Ishikawa (cell line): ENCODE data around the gene CERK.

ENCODE experiments used
- CEBPB ChIP-seq: IDR thresholded peaks from 2 replicates; pipeline ENCODE4 v1.6.1; 2012
- CREB1 ChIP-seq: IDR thresholded peaks from 2 replicates; pipeline ENCODE4 v1.6.1; 2012; ENCODE audit warnings: low read depth
- EGR1 ChIP-seq: IDR thresholded peaks from 2 replicates; pipeline ENCODE4 v1.6.1; 2012
- EP300 ChIP-seq: IDR thresholded peaks from 2 replicates; pipeline ENCODE4 v1.6.1; 2012; ENCODE audit warnings: borderline replicate concordance
- FOXM1 ChIP-seq: IDR thresholded peaks from 2 replicates; pipeline ENCODE4 v1.6.1; 2012; ENCODE audit warnings: low read depth, borderline replicate concordance
- MAX ChIP-seq: IDR thresholded peaks from 2 replicates; pipeline ENCODE4 v1.6.1; 2012
- NFIC ChIP-seq: IDR thresholded peaks from 2 replicates; pipeline ENCODE4 v1.6.1; 2012
- RAD21 ChIP-seq: IDR thresholded peaks from 2 replicates; pipeline ENCODE4 v1.6.1; 2012; ENCODE audit warnings: low read depth
- REST ChIP-seq: IDR thresholded peaks from 2 replicates; pipeline ENCODE4 v1.6.1; 2012; ENCODE audit warnings: low read depth, mild to moderate bottlenecking
- TAF1 ChIP-seq: IDR thresholded peaks from 2 replicates; pipeline ENCODE4 v1.6.1; 2012; ENCODE audit warnings: low read depth, mild to moderate bottlenecking
- TCF12 ChIP-seq: IDR thresholded peaks from 2 replicates; pipeline ENCODE4 v1.6.1; 2012; ENCODE audit warnings: low read depth
- TEAD4 ChIP-seq: IDR thresholded peaks from 2 replicates; pipeline ENCODE4 v1.6.1; 2012
- YY1 ChIP-seq: IDR thresholded peaks from 2 replicates; pipeline ENCODE4 v1.6.1; 2012; ENCODE audit warnings: low read depth
- ZBTB7A ChIP-seq: IDR thresholded peaks from 2 replicates; pipeline ENCODE4 v1.6.1; 2012; ENCODE audit warnings: low read depth
- TF ChIP-seq, protein P1 (sequence below): IDR thresholded peaks from 2 replicates; pipeline ENCODE4 v1.6.1; 2012

Gene CERK

DNA sequence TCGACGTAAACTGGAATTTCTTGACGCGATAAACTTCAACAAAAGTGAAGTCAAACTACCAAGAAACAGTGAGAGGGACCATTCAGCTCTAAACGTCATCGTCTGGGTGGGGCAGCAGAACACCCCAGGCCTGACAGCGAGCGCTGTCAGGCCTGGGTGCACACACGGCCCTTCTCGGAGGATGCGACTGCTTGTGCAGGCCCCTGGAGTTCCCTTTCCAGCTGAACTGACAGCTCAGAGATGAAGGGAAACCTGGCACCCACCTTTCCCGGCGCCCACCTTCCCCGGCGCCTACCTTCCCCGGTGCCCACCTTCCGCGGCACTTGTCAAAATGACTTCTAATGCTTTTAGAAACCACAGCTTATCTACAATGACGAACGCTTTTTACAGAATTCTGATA, 47.9 kb downstream of the CERK start:
- TF ChIP-seq CEBPB: no peak
- TF ChIP-seq MAX: no peak
- TF ChIP-seq REST: no peak
- TF ChIP-seq TEAD4: no peak
- no peak for TF ChIP-seq NFIC

DNA sequence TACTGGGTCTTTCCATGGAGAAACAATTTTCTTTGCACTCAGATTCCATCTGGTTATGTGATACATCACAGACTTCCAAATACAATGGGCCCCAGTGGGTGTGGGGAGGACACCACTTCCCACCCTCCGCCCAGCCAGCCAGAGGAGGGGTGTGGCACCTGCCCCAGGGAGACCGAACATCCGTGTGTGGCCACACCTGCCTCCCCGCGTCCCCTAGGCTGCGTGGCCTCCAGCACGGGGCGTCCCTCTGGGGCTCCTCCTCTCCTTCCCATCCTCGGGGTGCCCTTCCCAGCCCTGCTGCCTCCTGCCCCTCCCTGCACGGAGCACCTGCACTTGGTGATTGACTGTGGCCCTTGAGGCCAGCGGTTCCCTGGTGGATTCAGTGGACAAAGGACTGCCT, 49.1 kb downstream of the CERK start:
- TF ChIP-seq EGR1 (0 out of 2 replicates have a peak, but pooled peaks have one; percentile 2), FOXM1 (no peak)

DNA sequence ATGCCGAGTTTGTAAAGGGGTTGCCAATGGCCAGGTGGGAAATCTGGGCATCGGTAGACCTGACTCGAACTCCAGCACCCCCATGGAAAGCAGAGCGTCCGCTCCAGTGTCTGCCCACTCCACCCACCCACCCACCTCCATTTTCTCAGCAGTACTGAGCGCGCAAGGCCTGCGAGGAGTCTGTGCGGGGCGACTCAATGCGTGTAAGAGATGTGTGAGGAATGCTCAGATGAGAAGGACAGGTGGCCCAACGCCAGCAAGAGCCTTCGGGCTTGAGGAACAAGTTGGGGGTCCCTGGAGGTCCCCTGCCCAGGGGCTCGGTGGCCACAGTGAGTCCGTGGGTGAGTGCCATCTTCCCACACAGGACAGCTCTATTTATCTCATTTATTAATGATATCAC, 50.6 kb downstream of the CERK start:
- TF ChIP-seq FOXM1: no peak
- TF ChIP-seq EP300: no peak

GRCh38 chr22:46687048-46687444, 51.0 kb downstream of the CERK start:
- TF ChIP-seq ZBTB7A: no peak
- TF ChIP-seq, protein P1, sequence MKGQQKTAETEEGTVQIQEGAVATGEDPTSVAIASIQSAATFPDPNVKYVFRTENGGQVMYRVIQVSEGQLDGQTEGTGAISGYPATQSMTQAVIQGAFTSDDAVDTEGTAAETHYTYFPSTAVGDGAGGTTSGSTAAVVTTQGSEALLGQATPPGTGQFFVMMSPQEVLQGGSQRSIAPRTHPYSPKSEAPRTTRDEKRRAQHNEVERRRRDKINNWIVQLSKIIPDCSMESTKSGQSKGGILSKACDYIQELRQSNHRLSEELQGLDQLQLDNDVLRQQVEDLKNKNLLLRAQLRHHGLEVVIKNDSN: no peak

DNA sequence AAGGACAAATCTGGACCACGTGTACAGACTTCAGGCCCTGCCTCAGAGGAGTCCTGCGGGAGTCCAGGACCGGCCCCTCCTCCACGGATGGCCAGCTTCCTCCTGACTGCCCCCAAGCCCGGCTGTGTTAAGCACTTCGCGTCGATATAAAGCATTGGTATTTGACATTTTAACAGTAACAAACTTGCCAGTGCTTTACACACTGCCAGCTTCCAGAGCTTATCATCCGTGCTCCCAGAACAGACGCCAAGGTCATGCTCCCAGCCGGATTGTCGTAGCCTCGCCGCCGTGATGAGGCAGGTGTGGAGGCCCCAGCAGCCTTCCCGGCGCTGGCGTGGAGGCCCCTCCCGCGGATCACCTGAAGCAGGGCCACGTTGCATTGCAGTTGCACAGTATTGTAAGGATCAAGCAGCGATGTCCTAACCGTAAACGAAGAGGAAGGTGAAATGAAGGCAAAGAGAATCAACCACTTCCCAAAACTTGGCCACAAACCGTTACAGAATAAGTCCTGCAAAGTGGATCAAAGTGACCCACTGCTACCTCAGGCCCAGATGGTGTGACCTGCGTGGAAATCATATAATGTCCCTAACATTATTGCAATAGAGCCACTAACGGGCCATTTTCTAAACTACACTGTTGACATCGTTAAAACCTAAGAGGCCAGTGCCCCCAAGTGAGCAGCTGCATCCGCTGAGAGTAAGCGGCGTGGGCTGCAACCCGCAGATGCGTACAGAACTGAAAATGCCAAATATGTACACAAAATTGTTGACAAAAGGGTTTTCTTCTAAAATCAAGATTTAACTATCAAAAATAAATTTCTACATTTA, 51.6 kb downstream of the CERK start:
- TF ChIP-seq CEBPB: no peak
- no peak for TF ChIP-seq CREB1
- no peak for TF ChIP-seq RAD21
- TF ChIP-seq, protein P1: no peak
- no peak for TF ChIP-seq TEAD4
- no peak for TF ChIP-seq ZBTB7A
- TF ChIP-seq EGR1: no peak
- no peak for TF ChIP-seq TAF1
- TF ChIP-seq YY1: no peak
- no peak for TF ChIP-seq EP300
- TF ChIP-seq MAX: no peak
- TF ChIP-seq NFIC: no peak
- TF ChIP-seq REST: no peak

DNA sequence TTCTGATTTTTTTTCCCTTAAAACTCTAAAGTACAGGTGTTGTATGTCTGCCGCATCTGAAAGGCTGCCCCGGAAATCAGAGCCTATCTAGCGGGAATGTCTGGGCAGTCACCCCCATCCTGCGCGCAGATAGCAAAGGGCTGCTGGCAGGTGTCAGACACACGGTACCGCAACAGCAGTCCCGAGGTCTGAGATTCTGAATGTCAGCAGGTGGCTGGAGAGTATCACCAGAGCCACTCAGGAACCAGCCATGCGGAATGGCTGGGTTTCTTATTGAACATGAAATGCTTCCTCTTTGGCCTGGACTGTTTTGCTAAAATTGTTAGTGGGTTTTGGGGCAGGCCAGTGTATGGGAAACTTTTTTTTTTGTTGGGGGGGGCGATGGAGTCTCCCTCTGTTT, 53.3 kb downstream of the CERK start:
- TF ChIP-seq TCF12 (no peak), EP300 (no peak), ZBTB7A (no peak), NFIC (no peak), EGR1 (no peak), RAD21 (no peak), REST (no peak), FOXM1 (no peak), TAF1 (no peak), MAX (no peak), CEBPB (no peak), YY1 (no peak), CREB1 (no peak), TEAD4 (no peak)
- TF ChIP-seq, protein P1: no peak
